HCT116 (cell line): ENCODE results near the gene FLT3. TPM values are rescaled to one million over a fixed set of nuclear protein-coding genes. Genes with fewer than 3 reads are reported as not detected.

Experiments used
- ATAC-seq: fragments of 200-7000 bp; cut with Tn5 transposase; 2 replicates; pipeline ENCODE4 v1.9.1; 2020; ENCODE audit warnings: mild to moderate bottlenecking, moderate library complexity
- BruUV-seq: library from RNA; stranded (reverse); fragments of 400-500 nt; replicated peaks from 2 replicates; lab custom pipeline; 2021; lab: Mats Ljungman, UMichigan
- CTCF ChIA-PET: fragments of 300-600 bp; sonication (Branson Sonifier 250); formaldehyde crosslinking; loops from one replicate; lab custom pipeline; 2021; ENCODE audit warnings: antibody characterized with exemption; lab: Charles Lee
- POLR2A ChIA-PET: fragments of 300-600, 350-600 bp; sonication (Branson Sonifier 250); formaldehyde crosslinking; loops from one replicate; lab custom pipeline; 2021; ENCODE audit warnings: antibody characterized with exemption; lab: Charles Lee
- RAD21 ChIA-PET, 2 experiments: fragments of 300-600 bp; sonication (Branson Sonifier 250); formaldehyde crosslinking; loops; one replicate each; lab custom pipeline; 2023; ENCODE audit warnings: low total read pairs in 2 of 2; ENCODE audit not compliant: uncharacterized antibody in 2 of 2, unreplicated experiment in 2 of 2, low non-redundant PET in 1 of 2; lab: Charles Lee
- DNase-seq: peaks from one replicate; pipeline ENCODE4 v3.0.0-alpha.2; 2010; ENCODE audit warnings: low read depth, low spot score
- H2AFZ ChIP-seq: fragments of 200-600 bp; shearing (Covaris generic), sonication (generic); 2 replicates; pipeline ENCODE4 v1.6.1; 2017; ENCODE audit warnings: low read depth, mixed run types, mixed read lengths, antibody characterized with exemption, low read length; ENCODE audit not compliant: poor library complexity, severe bottlenecking
- H3K27ac ChIP-seq: 2 replicates; pipeline ENCODE4 v1.5.1; 2012; ENCODE audit warnings: low read depth, low read length
- H3K27me3 ChIP-seq: fragments of 200-600 bp; sonication (generic); 2 replicates; pipeline ENCODE4 v1.6.1; 2016; ENCODE audit warnings: mixed run types, low read length, mixed read lengths; ENCODE audit not compliant: insufficient read depth
- H3K36me3 ChIP-seq, 2 experiments: fragments of 200-500 bp in 1 of 2; fragments of 200-600 bp in 1 of 2; sonication (Bioruptor generic) in 1 of 2; sonication (generic) in 1 of 2; 2 replicates each; pipeline versions ENCODE4 v1.5.1 to v1.6.1; 2014 to 2016; ENCODE audit warnings: low read length in 2 of 2, inconsistent platforms in 1 of 2, mixed read lengths in 1 of 2, mixed run types in 1 of 2; ENCODE audit not compliant: insufficient read depth in 2 of 2, control insufficient read depth in 1 of 2
- H3K4me1 ChIP-seq, 2 experiments: fragments of 200-600 bp in 1 of 2; sonication (generic) in 1 of 2; 2 replicates each; pipeline versions ENCODE4 v1.5.1 to v1.6.1; 2012 to 2017; ENCODE audit warnings: low read length in 2 of 2, inconsistent platforms in 1 of 2, mild to moderate bottlenecking in 1 of 2, mixed read lengths in 1 of 2, mixed run types in 1 of 2, moderate library complexity in 1 of 2; ENCODE audit not compliant: insufficient read depth in 2 of 2, control insufficient read depth in 1 of 2
- H3K4me2 ChIP-seq: fragments of 200-600 bp; sonication (generic); 2 replicates; pipeline ENCODE4 v1.6.1; 2017; ENCODE audit warnings: mixed run types, low read length, mixed read lengths
- H3K4me3 ChIP-seq, 2 experiments: fragments of 200-600 bp in 1 of 2; sonication (generic) in 1 of 2; replicated peaks in 1 of 2; 2 replicates each; pipeline ENCODE4 v1.5.1; 2011 to 2016; ENCODE audit warnings: low read length in 2 of 2, control low read depth in 1 of 2, low read depth in 1 of 2, mild to moderate bottlenecking in 1 of 2, mixed read lengths in 1 of 2, mixed run types in 1 of 2
- H3K79me2 ChIP-seq: fragments of 200-600 bp; sonication (generic); 2 replicates; pipeline ENCODE4 v1.6.1; 2017; ENCODE audit warnings: mild to moderate bottlenecking, mixed run types, low read length, moderate library complexity, mixed read lengths; ENCODE audit not compliant: insufficient read depth
- H3K9ac ChIP-seq: fragments of 200-600 bp; sonication (generic); 2 replicates; pipeline ENCODE4 v1.6.1; 2016; ENCODE audit warnings: low read length, mixed read lengths
- H3K9me2 ChIP-seq: fragments of 200-600 bp; sonication (generic), shearing (Covaris generic); 2 replicates; pipeline ENCODE4 v1.6.1; 2017; ENCODE audit warnings: mixed run types, mild to moderate bottlenecking, moderate library complexity; ENCODE audit not compliant: insufficient read depth
- H3K9me3 ChIP-seq, 2 experiments: fragments of 200-500 bp in 1 of 2; fragments of 200-600 bp in 1 of 2; sonication (Bioruptor generic) in 1 of 2; sonication (generic) in 1 of 2; 2 replicates each; pipeline ENCODE4 v1.6.1; 2014 to 2017; ENCODE audit warnings: low read length in 2 of 2, mixed read lengths in 2 of 2, inconsistent platforms in 1 of 2, low read depth in 1 of 2, mild to moderate bottlenecking in 1 of 2, mixed run types in 1 of 2, moderate library complexity in 1 of 2; ENCODE audit not compliant: control insufficient read depth in 1 of 2, insufficient read depth in 1 of 2
- H4K20me1 ChIP-seq: fragments of 200-600 bp; sonication (generic), shearing (Covaris generic); 2 replicates; pipeline ENCODE4 v1.6.1; 2017; ENCODE audit warnings: mixed run types, mild to moderate bottlenecking, moderate library complexity; ENCODE audit not compliant: insufficient read depth
- CBX3 ChIP-seq: IDR thresholded peaks from 2 replicates; pipeline ENCODE4 v1.6.1; 2012; ENCODE audit warnings: low read depth
- EZH2 ChIP-seq: fragments of 200-600 bp; sonication (generic); IDR thresholded peaks from 2 replicates; pipeline ENCODE4 v1.6.1; 2017; ENCODE audit warnings: antibody characterized with exemption, mixed run types
- EZH2phosphoT487 ChIP-seq: fragments of 200-600 bp; IDR thresholded peaks from 2 replicates; pipeline ENCODE4 v1.6.1; 2018; ENCODE audit warnings: antibody characterized with exemption, borderline replicate concordance
- FOSL1 ChIP-seq: IDR thresholded peaks from 2 replicates; pipeline ENCODE4 v1.6.1; 2012; ENCODE audit warnings: low read depth
- MAX ChIP-seq: IDR thresholded peaks from 2 replicates; pipeline ENCODE4 v1.6.1; 2012
- POLR2A ChIP-seq: IDR thresholded peaks from 2 replicates; pipeline ENCODE4 v1.7.0; 2011; ENCODE audit warnings: borderline replicate concordance; ENCODE audit not compliant: insufficient read depth, insufficient read length; ENCODE audit errors: extremely low read depth
- RAD21 ChIP-seq: IDR thresholded peaks from 2 replicates; pipeline ENCODE4 v1.6.1; 2012; ENCODE audit warnings: low read depth, mild to moderate bottlenecking
- SIN3A ChIP-seq: IDR thresholded peaks from 2 replicates; pipeline ENCODE4 v1.6.1; 2012; ENCODE audit warnings: low read depth
- SP1 ChIP-seq: IDR thresholded peaks from 2 replicates; pipeline ENCODE4 v1.6.1; 2012; ENCODE audit warnings: low read depth
- SRF ChIP-seq: IDR thresholded peaks from 2 replicates; pipeline ENCODE4 v1.6.1; 2012; ENCODE audit warnings: low read depth
- TCF7L2 ChIP-seq: IDR thresholded peaks from 2 replicates; pipeline ENCODE4 v1.7.0; 2011; ENCODE audit warnings: borderline replicate concordance, inconsistent platforms; ENCODE audit not compliant: insufficient read depth, insufficient read length; ENCODE audit errors: extremely low read depth
- ZNF274 ChIP-seq: fragments of 200-500 bp; sonication (Bioruptor generic); IDR thresholded peaks from 2 replicates; pipeline ENCODE4 v1.6.1; 2014; ENCODE audit warnings: mild to moderate bottlenecking, low read depth, low read length, inconsistent platforms
- intact Hi-C: fragments of 100-400 bp; cut with micrococcal nuclease; formaldehyde crosslinking; loops from 2 replicates; pipeline ENCODE4 v1.10.0; 2022
- total RNA-seq: library from RNA; stranded (reverse); gene quantifications from one replicate; pipeline ENCODE4 v1.2.1, GENCODE V29; 2021; ENCODE audit not compliant: unreplicated experiment
- TF ChIP-seq, protein P1 (sequence below), 3 experiments: fragments of 200-600 bp in 1 of 3; sonication (generic) in 1 of 3; IDR thresholded peaks in 2 of 3; conservative IDR thresholded peaks in 1 of 3; 2 replicates each; pipeline ENCODE4 v1.5.1; 2012 to 2017; ENCODE audit warnings: low read depth in 2 of 3, low read length in 2 of 3, antibody characterized with exemption in 1 of 3, borderline replicate concordance in 1 of 3, control low read depth in 1 of 3, mild to moderate bottlenecking in 1 of 3, mixed read lengths in 1 of 3, mixed run types in 1 of 3, moderate library complexity in 1 of 3; ENCODE audit not compliant: insufficient read depth in 1 of 3
- TF ChIP-seq, protein P2 (sequence below): IDR thresholded peaks from 2 replicates; pipeline ENCODE4 v1.6.1; 2012

FLT3 gene
- total RNA-seq, 1 experiment from 2014 or later, result 0.17 TPM

DNA sequence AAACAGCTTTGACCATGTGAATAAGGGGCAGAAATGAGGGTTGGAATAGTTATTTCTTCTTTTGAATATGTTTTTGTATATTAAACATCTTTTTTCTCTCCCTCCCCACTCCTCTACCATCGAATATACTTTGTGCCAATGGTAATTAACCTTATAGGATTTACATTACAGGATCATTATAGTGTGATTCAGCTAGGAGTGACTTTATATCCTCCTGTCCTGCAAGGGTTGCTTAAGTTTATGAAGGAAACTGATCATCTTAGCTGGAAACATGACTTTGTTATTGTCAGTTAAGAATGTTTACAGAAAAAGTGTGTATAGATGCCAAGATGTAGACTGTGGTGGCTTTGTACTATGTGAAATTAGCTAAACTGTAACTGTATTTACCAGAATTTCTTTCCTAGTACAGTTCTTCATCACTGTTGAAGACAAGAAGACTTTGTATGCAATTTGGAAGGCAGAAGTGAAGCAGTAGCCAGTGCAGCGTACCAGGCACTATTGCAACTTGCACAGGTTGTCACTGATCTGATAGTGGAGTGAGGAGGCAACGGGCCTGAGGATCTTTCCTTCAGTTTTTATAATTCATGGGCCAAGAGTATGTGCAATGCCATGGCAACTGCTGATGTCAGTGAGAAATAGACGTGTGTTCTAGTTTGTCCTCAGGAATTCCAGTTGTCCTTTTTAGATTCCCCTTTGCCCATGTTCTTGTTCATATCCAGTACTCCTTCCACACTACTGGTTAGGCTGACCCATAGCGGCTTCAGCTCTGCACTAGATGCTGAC is 29.7 kb upstream of the FLT3 start:
- H3K4me1 ChIP-seq, result peaks cover 8 to 13% of the 10 kb centered on the region in 2 experiments

More for the DNA sequence above, 29.7 kb upstream of the FLT3 start:
- ChIA-PET RAD21 (no interaction called here), CTCF (no interaction called here), POLR2A (no interaction called here)
- Histone ChIP-seq H2AFZ (no peak overlapping the region), H3K9me2 (no peaks in the 10 kb centered on the region), H3K36me3 (no peaks in the 10 kb centered on the region), H3K79me2 (no peaks in the 10 kb centered on the region), H3K9ac (no peak overlapping the region), H3K27ac (no peak overlapping the region), H3K4me3 (no peak overlapping the region), H3K4me2 (no peak overlapping the region), H3K27me3 (no peaks in the 10 kb centered on the region), H3K9me3 (no peaks in the 10 kb centered on the region)
- DNase-seq, result no peak
- no TSS peak for BruUV-seq
- intact Hi-C loops, result no loop called here
- ATAC-seq, result no peak
- no peak for TF ChIP-seq POLR2A
- no peak for TF ChIP-seq CBX3
- TF ChIP-seq SRF, result no peak
- TF ChIP-seq RAD21, result no peak
- TF ChIP-seq MAX, result no peak
- TF ChIP-seq, protein P1, sequence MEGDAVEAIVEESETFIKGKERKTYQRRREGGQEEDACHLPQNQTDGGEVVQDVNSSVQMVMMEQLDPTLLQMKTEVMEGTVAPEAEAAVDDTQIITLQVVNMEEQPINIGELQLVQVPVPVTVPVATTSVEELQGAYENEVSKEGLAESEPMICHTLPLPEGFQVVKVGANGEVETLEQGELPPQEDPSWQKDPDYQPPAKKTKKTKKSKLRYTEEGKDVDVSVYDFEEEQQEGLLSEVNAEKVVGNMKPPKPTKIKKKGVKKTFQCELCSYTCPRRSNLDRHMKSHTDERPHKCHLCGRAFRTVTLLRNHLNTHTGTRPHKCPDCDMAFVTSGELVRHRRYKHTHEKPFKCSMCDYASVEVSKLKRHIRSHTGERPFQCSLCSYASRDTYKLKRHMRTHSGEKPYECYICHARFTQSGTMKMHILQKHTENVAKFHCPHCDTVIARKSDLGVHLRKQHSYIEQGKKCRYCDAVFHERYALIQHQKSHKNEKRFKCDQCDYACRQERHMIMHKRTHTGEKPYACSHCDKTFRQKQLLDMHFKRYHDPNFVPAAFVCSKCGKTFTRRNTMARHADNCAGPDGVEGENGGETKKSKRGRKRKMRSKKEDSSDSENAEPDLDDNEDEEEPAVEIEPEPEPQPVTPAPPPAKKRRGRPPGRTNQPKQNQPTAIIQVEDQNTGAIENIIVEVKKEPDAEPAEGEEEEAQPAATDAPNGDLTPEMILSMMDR (IDR thresholded peaks at IDR 0.05 in 2 of 3, conservative IDR thresholded peaks at IDR 0.05 in 1 of 3; ENCODE audit: borderline replicate concordance in 1 of 3, insufficient read depth in 1 of 3, low read depth in 2 of 3, low read length in 2 of 3), result no peak
- no peak for TF ChIP-seq SP1
- no peak for TF ChIP-seq SIN3A
- TF ChIP-seq ZNF274, result no peak
- TF ChIP-seq, protein P2, sequence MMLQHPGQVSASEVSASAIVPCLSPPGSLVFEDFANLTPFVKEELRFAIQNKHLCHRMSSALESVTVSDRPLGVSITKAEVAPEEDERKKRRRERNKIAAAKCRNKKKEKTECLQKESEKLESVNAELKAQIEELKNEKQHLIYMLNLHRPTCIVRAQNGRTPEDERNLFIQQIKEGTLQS, result no peak
- no peak for TF ChIP-seq FOSL1
- TF ChIP-seq EZH2, result no peak
- no peak for TF ChIP-seq EZH2phosphoT487
- TF ChIP-seq TCF7L2, result no peak
- TF ChIP-seq, all 23 proteins: peak for 0
- no peaks in the 10 kb centered on the region for H4K20me1 ChIP-seq
